Heart left ventricle (tissue), 16 donors: Measurements from ENCODE around the gene RASSF5. TPM values are rescaled to one million over a fixed set of nuclear protein-coding genes. Genes with fewer than 3 reads are reported as not detected.

ENCODE experiments used
- ATAC-seq, 4 donors: fragments of 200-7000 bp; cut with Tn5 transposase; one replicate each; pipeline ENCODE4 v1.9.1; 2020 to 2022; ENCODE audit warnings: moderate library complexity in 4 of 4, mild to moderate bottlenecking in 3 of 4, moderate number of reproducible peaks in 1 of 4
- DNase-seq, 5 donors: peaks; one replicate each; pipeline ENCODE4 v3.0.0-alpha.2; 2020
- H3K27ac ChIP-seq, 12 donors: fragments of 200-600 bp; sonication (generic) in 4 of 12; one replicate each; pipeline versions ENCODE4 v1.5.0 to v1.8.0; 2016 to 2022; ENCODE audit warnings: mild to moderate bottlenecking in 2 of 12
- H3K27me3 ChIP-seq, 9 donors: fragments of 200-600 bp; sonication (generic) in 2 of 9; one replicate each; pipeline versions ENCODE4 v1.5.1 to v1.8.0; 2016 to 2022; ENCODE audit warnings: mild to moderate bottlenecking in 3 of 9
- H3K36me3 ChIP-seq, 9 donors: fragments of 200-600 bp; sonication (generic) in 2 of 9; one replicate each; pipeline versions ENCODE4 v1.5.0 to v1.8.0; 2018 to 2022; ENCODE audit warnings: mild to moderate bottlenecking in 2 of 9
- H3K4me1 ChIP-seq, 12 donors: fragments of 200-600 bp; sonication (generic) in 4 of 12; one replicate each; pipeline versions ENCODE4 v1.5.0 to v1.8.0; 2016 to 2022; ENCODE audit warnings: mild to moderate bottlenecking in 3 of 12
- H3K4me3 ChIP-seq, 12 donors: fragments of 200-600 bp; sonication (generic) in 4 of 12; one replicate each; pipeline versions ENCODE4 v1.5.0 to v1.8.0; 2017 to 2022; ENCODE audit warnings: mild to moderate bottlenecking in 9 of 12, moderate library complexity in 4 of 12
- H3K9me3 ChIP-seq, 12 donors: fragments of 200-600 bp; sonication (generic) in 4 of 12; one replicate each; pipeline versions ENCODE4 v1.5.0 to v1.8.0; 2016 to 2022; ENCODE audit warnings: mild to moderate bottlenecking in 1 of 12
- POLR2A ChIP-seq, 2 donors: fragments of 450-650 bp; IDR thresholded peaks; one replicate each; pipeline ENCODE4 v1.6.1; 2017; ENCODE audit warnings: antibody characterized with exemption in 2 of 2, mild to moderate bottlenecking in 2 of 2, moderate library complexity in 2 of 2
- WGBS, 4 donors: extraction: QIAGEN DNeasy Blood & Tissue Kit in 2 of 4; methylation state at CpG; one replicate each; pipeline versions ENCODE4 v1.1.5 to v1.1.7; 2013 to 2018; 5-methylcytosine and 5-hydroxymethylcytosine counted together
- intact Hi-C, 10 donors: fragments of 100-400 bp; cut with DNase I; formaldehyde crosslinking; loops; one replicate each; pipeline versions ENCODE4 v1.11.1 to v1.14.2; 2022
- polyA plus RNA-seq, 2 donors: library from polyadenylated mRNA; stranded (reverse); fragments of 200-250 nt; gene quantifications; one replicate each; pipeline ENCODE4 v1.2.3, GENCODE V29; 2013
- total RNA-seq, 9 donors: library from RNA; depleted of rRNA in 2 of 9; stranded (reverse); fragments of >200 nt in 2 of 9; fragmentation: NEBNext Ultra II Directional in 3 of 9; extraction: Animal tissue kit (Norgen Biotek cat#: 25700) in 3 of 9; gene quantifications; one replicate each; pipeline versions ENCODE4 v1.1.0 to v1.2.4, GENCODE V29; 2016 to 2023
- TF ChIP-seq, protein P1 (sequence below), 12 donors: fragments of 200-600 bp; sonication (generic) in 4 of 12; IDR thresholded peaks; one replicate each; pipeline versions ENCODE4 v1.5.0 to v1.8.0; 2018 to 2022; ENCODE audit warnings: antibody characterized with exemption in 12 of 12, mild to moderate bottlenecking in 5 of 12
- donor health status: ischemic (EF 13 %, LVEDD 7.1; RV severe dilation, severe dysfunction).
- donor health status: healthy with polysubstance abuse.
- donor health status: DM: no; HTN: yes; CAD: no.
- donor health status: DM: no; HTN: no; CAD: no.
- donor health status: ischemic (EF 25% LVEDD 6.9; RV normal size, moderate dysfunction).
- donor health status: ischemic (EF 25% LVEDD 5.7; RV mildly dilated, moderate dysfunction).
- donor health status: healthy.
- donor health status: DM: yes; HTN: yes; CAD: no.
- donor health status: ischemic (EF 35%, LVEDD 5.7; RV mildly dilated, moderate dysfunction).
- donor health status: nonischemic (EF 11% LVEDD 7.7; RV severe dilation, severe dysfunction).
- donor health status: DM: yes; HTN: yes; CAD: no.
- donor health status: PGD.
- donor health status: ischemic (EF 29% LVEDD 5.4; RV normal size, mild dysfunction).
- donor health status: nonischemic (EF 23%, LVEDD 6.1; RV moderate dilation, normal function).

Gene RASSF5
- total and polyA plus RNA-seq, 11 donors, result 1.3 to 27.4 (median 5.6) TPM

DNA sequence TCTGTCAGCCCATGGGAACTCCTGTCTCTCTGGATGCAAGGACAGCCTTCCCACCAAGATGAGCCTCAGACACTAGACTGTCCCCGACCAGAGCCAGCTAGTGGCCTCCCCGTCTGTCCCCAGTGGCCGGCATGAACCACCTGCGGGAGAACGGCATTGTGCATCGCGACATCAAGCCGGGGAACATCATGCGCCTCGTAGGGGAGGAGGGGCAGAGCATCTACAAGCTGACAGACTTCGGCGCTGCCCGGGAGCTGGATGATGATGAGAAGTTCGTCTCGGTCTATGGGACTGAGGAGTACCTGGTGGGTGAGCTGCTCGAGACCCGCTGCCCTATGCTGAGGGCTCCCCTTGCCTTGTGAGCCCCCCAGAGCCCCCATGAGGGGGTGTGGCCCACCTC is 31.3 kb upstream of the RASSF5 start:
- no peaks in the 10 kb centered on the region for H3K27me3 ChIP-seq
- DNase-seq (peak in 1 of 5 donors; percentile 14), ATAC-seq (no peak)
- WGBS, 4 donors, result 91 to 96% (median 94%) methylated on average over 9 to 17 of the region's 17 CpGs
- TF ChIP-seq, protein P1, sequence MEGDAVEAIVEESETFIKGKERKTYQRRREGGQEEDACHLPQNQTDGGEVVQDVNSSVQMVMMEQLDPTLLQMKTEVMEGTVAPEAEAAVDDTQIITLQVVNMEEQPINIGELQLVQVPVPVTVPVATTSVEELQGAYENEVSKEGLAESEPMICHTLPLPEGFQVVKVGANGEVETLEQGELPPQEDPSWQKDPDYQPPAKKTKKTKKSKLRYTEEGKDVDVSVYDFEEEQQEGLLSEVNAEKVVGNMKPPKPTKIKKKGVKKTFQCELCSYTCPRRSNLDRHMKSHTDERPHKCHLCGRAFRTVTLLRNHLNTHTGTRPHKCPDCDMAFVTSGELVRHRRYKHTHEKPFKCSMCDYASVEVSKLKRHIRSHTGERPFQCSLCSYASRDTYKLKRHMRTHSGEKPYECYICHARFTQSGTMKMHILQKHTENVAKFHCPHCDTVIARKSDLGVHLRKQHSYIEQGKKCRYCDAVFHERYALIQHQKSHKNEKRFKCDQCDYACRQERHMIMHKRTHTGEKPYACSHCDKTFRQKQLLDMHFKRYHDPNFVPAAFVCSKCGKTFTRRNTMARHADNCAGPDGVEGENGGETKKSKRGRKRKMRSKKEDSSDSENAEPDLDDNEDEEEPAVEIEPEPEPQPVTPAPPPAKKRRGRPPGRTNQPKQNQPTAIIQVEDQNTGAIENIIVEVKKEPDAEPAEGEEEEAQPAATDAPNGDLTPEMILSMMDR (IDR thresholded peaks at IDR 0.05), result no peak
- no peak for TF ChIP-seq POLR2A (IDR thresholded peaks at IDR 0.05)
- peaks cover 0 to 21% (median 2%) of the 10 kb centered on the region in 12 donors for H3K4me1 ChIP-seq
- intact Hi-C loops, result loop anchor here in 2 of 10 donors (5.0 to 10.0 kb wide), 2 partner anchors 106 to 189 kb away; no protein-coding TSS in a partner anchor
- peaks cover 0 to 66% (median 0%) of the 10 kb centered on the region in 9 donors for H3K36me3 ChIP-seq
- H3K27ac ChIP-seq, result no peak overlapping the region
- H3K9me3 ChIP-seq, result no peaks in the 10 kb centered on the region
- no peak overlapping the region for H3K4me3 ChIP-seq

DNA sequence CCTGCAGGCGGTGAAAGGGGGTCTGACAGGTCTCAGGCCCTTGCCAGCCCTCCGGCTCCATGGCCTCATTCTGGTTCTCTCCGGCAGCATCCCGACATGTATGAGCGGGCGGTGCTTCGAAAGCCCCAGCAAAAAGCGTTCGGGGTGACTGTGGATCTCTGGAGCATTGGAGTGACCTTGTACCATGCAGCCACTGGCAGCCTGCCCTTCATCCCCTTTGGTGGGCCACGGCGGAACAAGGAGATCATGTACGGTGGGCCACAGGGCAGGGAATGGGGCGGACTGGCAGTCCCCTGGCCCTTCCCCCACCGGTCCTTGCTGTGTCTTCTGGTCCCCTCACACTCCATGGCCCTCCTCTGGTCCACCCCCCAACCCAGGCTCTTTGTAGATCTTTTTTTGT is 30.7 kb upstream of the RASSF5 start:
- WGBS, 4 donors, result 94 to 97% (median 96%) methylated on average over 14 of the region's 14 CpGs
- H3K27ac ChIP-seq, result no peak overlapping the region
- TF ChIP-seq POLR2A (IDR thresholded peaks at IDR 0.05), result no peak
- TF ChIP-seq, protein P1 (IDR thresholded peaks at IDR 0.05), result no peak
- H3K4me3 ChIP-seq, result no peak overlapping the region
- intact Hi-C loops, result loop anchor here in 2 of 10 donors (5.0 to 10.0 kb wide), 2 partner anchors 106 to 188 kb away; no protein-coding TSS in a partner anchor
- no peaks in the 10 kb centered on the region for H3K27me3 ChIP-seq
- ATAC-seq, result no peak
- peaks cover 0 to 66% (median 0%) of the 10 kb centered on the region in 9 donors for H3K36me3 ChIP-seq
- H3K4me1 ChIP-seq, result peaks cover 0 to 16% (median 0%) of the 10 kb centered on the region in 12 donors
- H3K9me3 ChIP-seq, result no peaks in the 10 kb centered on the region
- DNase-seq, result peak in 1 of 5 donors; percentile 13

DNA sequence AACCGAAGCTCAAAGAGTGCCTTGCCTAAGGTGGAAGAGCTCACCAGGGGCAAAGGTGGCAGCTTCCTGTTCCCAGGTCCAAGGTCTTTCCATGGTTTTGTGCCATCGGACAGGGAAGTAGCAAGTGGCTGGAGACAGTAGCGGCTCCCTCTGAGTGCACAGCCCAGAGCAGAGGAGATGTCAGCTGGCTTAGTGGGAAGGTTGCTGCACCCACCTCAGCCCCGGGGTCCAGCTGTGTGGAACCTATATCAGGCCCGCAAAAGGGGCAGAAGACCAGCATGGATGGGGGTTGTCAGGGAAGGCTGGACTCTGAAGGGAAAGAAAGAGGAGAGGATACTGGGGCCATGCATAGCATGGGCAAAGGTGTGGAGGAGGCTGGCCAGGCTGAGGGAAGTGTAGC is 30.2 kb upstream of the RASSF5 start:
- Histone ChIP-seq H3K36me3 (peaks cover 0 to 69% (median 0%) of the 10 kb centered on the region in 9 donors), H3K4me3 (no peak overlapping the region), H3K27ac (no peak overlapping the region), H3K9me3 (no peaks in the 10 kb centered on the region), H3K27me3 (no peaks in the 10 kb centered on the region), H3K4me1 (peaks cover 0 to 11% (median 0%) of the 10 kb centered on the region in 12 donors)
- TF ChIP-seq, protein P1 (IDR thresholded peaks at IDR 0.05), result no peak
- no peak for TF ChIP-seq POLR2A (IDR thresholded peaks at IDR 0.05)
- 92 to 96% (median 95%) methylated on average over 5 of the region's 5 CpGs for WGBS, 4 donors
- intact Hi-C loops, result loop anchor here in 2 of 10 donors (5.0 to 10.0 kb wide), 2 partner anchors 105 to 188 kb away; no protein-coding TSS in a partner anchor
- ATAC-seq (no peak), DNase-seq (no peak)

DNA sequence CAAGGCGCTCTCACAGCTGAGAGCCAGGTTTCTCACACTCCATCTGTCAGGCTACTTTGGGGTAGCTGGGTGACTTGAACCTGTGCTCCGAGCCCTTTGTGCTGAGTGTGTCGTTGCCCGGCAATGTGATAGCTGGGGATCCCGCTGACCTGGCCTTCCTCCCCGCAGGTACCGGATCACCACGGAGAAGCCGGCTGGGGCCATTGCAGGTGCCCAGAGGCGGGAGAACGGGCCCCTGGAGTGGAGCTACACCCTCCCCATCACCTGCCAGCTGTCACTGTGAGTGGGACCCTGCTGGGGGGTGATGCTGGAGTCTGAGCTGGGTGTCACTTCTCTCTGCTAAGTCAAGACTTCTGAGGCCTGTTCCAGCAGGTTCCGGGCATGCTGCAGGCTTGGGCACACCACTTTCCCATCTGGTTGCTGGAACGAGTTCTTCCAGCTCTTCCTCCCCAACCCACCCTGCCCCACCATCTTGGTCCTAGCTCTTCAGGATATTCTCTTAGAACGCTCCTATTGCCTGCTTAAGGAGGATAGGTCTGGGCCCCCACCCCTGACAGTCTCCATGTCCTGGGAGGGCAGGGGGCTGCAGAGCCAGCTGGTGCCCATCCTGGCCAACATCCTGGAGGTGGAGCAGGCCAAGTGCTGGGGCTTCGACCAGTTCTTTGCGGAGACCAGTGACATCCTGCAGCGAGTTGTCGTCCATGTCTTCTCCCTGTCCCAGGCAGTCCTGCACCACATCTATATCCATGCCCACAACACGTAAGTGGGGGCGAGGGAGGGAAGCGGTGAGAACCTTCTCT is 29.6 kb upstream of the RASSF5 start:
- ATAC-seq, result no peak
- peaks cover 0 to 6% (median 0%) of the 10 kb centered on the region in 12 donors for H3K4me1 ChIP-seq
- WGBS, 4 donors, result 86 to 97% (median 92%) methylated on average over 12 to 21 of the region's 21 CpGs
- DNase-seq, result no peak
- intact Hi-C loops, result loop anchor here in 2 of 10 donors (5.0 to 10.0 kb wide), 2 partner anchors 105 to 187 kb away; no protein-coding TSS in a partner anchor
- H3K27me3 ChIP-seq, result no peaks in the 10 kb centered on the region
- no peak overlapping the region for H3K27ac ChIP-seq
- H3K36me3 ChIP-seq, result peaks cover 0 to 76% (median 0%) of the 10 kb centered on the region in 9 donors
- no peak overlapping the region for H3K4me3 ChIP-seq
- no peak for TF ChIP-seq POLR2A (IDR thresholded peaks at IDR 0.05)
- TF ChIP-seq, protein P1 (IDR thresholded peaks at IDR 0.05), result no peak
- H3K9me3 ChIP-seq, result no peaks in the 10 kb centered on the region
